ENCODE results near the gene RAB5B. TPM values are rescaled to one million over a fixed set of nuclear protein-coding genes. Genes with fewer than 3 reads are reported as not detected.
A peak's percentile ranks its signal among the peaks of the same experiment; 100 is the strongest.

Gene RAB5B
- total and polyA plus RNA-seq, 2 donors (not counting 3 experiments of a cell fraction or from before 2014, with no cell fraction given) = 103 to 105 TPM

GRCh38 chr12:55940065-55940732 is 33.7 kb upstream of the RAB5B start:
- dilution Hi-C loops (cut with MboI; ENCODE audit: extremely low pct_ligation_motif_present, low sequenced_read_pairs) = no loop called here
- H4K20me1 ChIP-seq (replicated peaks; ENCODE audit: control insufficient read depth, extremely low read depth, insufficient read depth, low read length) = no peaks in the 10 kb centered on the region
- H3K79me2 ChIP-seq (ENCODE audit: control insufficient read depth, insufficient read depth, low read length) = no peaks in the 10 kb centered on the region
- H3K36me3 ChIP-seq (ENCODE audit: control insufficient read depth in 2 of 2, extremely low read depth in 1 of 2, insufficient read depth in 2 of 2, low read length in 2 of 2) = peaks cover 4 to 9% of the 10 kb centered on the region in 2 experiments
- H3K9me3 ChIP-seq (replicated peaks; ENCODE audit: control insufficient read depth, insufficient read depth, low read length) = no peaks in the 10 kb centered on the region
- no peak overlapping the region for H3K9ac ChIP-seq (replicated peaks; ENCODE audit: extremely low read depth, insufficient read depth, low read length)
- FAIRE-seq (peak; percentile 88), DNase-seq (ENCODE audit: low read depth, low spot score) (peak; percentile 85)
- no peaks in the 10 kb centered on the region for H3K4me1 ChIP-seq (ENCODE audit: control insufficient read depth, extremely low read depth, insufficient read depth, low read length)
- CTCF ChIA-PET = interaction anchor here (0.6 to 3.3 kb wide), 36 partner anchors 9 to 219 kb away, joined by 3 to 66 read pairs (median 4); partner anchors contain the start of genes DGKA, DNAJC14, ORMDL2 and PYM1
- no peak overlapping the region for H3K27ac ChIP-seq (ENCODE audit: insufficient read depth, low read depth, low read length)
- POLR2A ChIA-PET = interaction anchor here (1.0 kb wide), 1 partner anchor 34 kb away, joined by 3 read pairs; the partner anchor contains the start of gene RAB5B
- no peaks in the 10 kb centered on the region for H3K9me1 ChIP-seq (replicated peaks; ENCODE audit: control insufficient read depth, extremely low read depth, insufficient read depth, low read length)
- no peak overlapping the region for H3K4me3 ChIP-seq (replicated peaks in 1 of 3; ENCODE audit: insufficient read depth in 1 of 3, low read depth in 1 of 3, low read length in 3 of 3)
- TF ChIP-seq POLR2AphosphoS5 (IDR thresholded peaks at IDR 0.05; ENCODE audit: insufficient read depth, low read depth, low read length) = peak; percentile 31
- peak; percentile 89 to 98 for TF ChIP-seq CTCF (IDR thresholded peaks at IDR 0.05; ENCODE audit: extremely low read depth in 1 of 2, insufficient read depth in 1 of 2, low read depth in 1 of 2, low read length in 2 of 2)
- no peak for TF ChIP-seq JUN (IDR thresholded peaks at IDR 0.05; ENCODE audit: borderline replicate concordance, insufficient read depth, insufficient read length, low read depth)
- H3K4me2 ChIP-seq (ENCODE audit: insufficient read depth, low read length) = peak overlapping the region; percentile 14
- no peaks in the 10 kb centered on the region for H3K27me3 ChIP-seq (ENCODE audit: control insufficient read depth in 2 of 2, insufficient read depth in 2 of 2, low read length in 2 of 2)
- BruUV-seq (replicated peaks) = no TSS peak
- intact Hi-C loops (cut with micrococcal nuclease) = loop anchor here (1.0 kb wide), 4 partner anchors 8 to 281 kb away; no protein-coding TSS in a partner anchor
- H2AFZ ChIP-seq (ENCODE audit: low read depth, low read length) = peak overlapping the region; percentile 41

- no peak overlapping the region for H2AFZ ChIP-seq (ENCODE audit: low read depth, low read length)
- H3K9ac ChIP-seq (replicated peaks; ENCODE audit: extremely low read depth, insufficient read depth, low read length) = no peak overlapping the region
- H3K27ac ChIP-seq (ENCODE audit: insufficient read depth, low read depth, low read length) = no peak overlapping the region
- dilution Hi-C loops (cut with MboI; ENCODE audit: extremely low pct_ligation_motif_present, low sequenced_read_pairs) = no loop called here
- TF ChIP-seq CTCF (IDR thresholded peaks at IDR 0.05; ENCODE audit: extremely low read depth in 1 of 2, insufficient read depth in 1 of 2, low read depth in 1 of 2, low read length in 2 of 2) = no peak
- no peak for TF ChIP-seq POLR2A (IDR thresholded peaks at IDR 0.05; ENCODE audit: low read depth, low read length)
- no peak for TF ChIP-seq EZH2 (IDR thresholded peaks at IDR 0.05; ENCODE audit: borderline replicate concordance, low read depth, low read length, severe bottlenecking)
- no peak for TF ChIP-seq GATA2 (IDR thresholded peaks at IDR 0.05; ENCODE audit: insufficient read depth, insufficient read length, low read depth, low read length)
- ChIA-PET POLR2A (interaction anchor here (1.2 kb wide), 1 partner anchor 32 kb away, joined by 3 read pairs; the partner anchor contains the start of gene RAB5B), CTCF (interaction anchor here (0.6 to 1.2 kb wide), 4 partner anchors 9 to 204 kb away, joined by 3 to 4 read pairs (median 4); no protein-coding TSS in a partner anchor)
- H3K9me3 ChIP-seq (replicated peaks; ENCODE audit: control insufficient read depth, insufficient read depth, low read length) = no peaks in the 10 kb centered on the region
- peaks cover 4 to 11% of the 10 kb centered on the region in 2 experiments for H3K36me3 ChIP-seq (ENCODE audit: control insufficient read depth in 2 of 2, extremely low read depth in 1 of 2, insufficient read depth in 2 of 2, low read length in 2 of 2)
- BruUV-seq (replicated peaks) = no TSS peak
- intact Hi-C loops (cut with micrococcal nuclease) = loop anchor here (2.0 kb wide), 1 partner anchor 17 kb away; no protein-coding TSS in a partner anchor
- no peak overlapping the region for H3K4me2 ChIP-seq (ENCODE audit: insufficient read depth, low read length)
- no peak for FAIRE-seq
- no peaks in the 10 kb centered on the region for H3K27me3 ChIP-seq (ENCODE audit: control insufficient read depth in 2 of 2, insufficient read depth in 2 of 2, low read length in 2 of 2)
- no peaks in the 10 kb centered on the region for H3K79me2 ChIP-seq (ENCODE audit: control insufficient read depth, insufficient read depth, low read length)
- DNase-seq (ENCODE audit: low read depth, low spot score) = no peak
- H3K4me1 ChIP-seq (ENCODE audit: control insufficient read depth, extremely low read depth, insufficient read depth, low read length) = no peaks in the 10 kb centered on the region
- no peak overlapping the region for H3K4me3 ChIP-seq (replicated peaks in 1 of 3; ENCODE audit: insufficient read depth in 1 of 3, low read depth in 1 of 3, low read length in 3 of 3)
- no peaks in the 10 kb centered on the region for H3K9me1 ChIP-seq (replicated peaks; ENCODE audit: control insufficient read depth, extremely low read depth, insufficient read depth, low read length)
- no peaks in the 10 kb centered on the region for H4K20me1 ChIP-seq (replicated peaks; ENCODE audit: control insufficient read depth, extremely low read depth, insufficient read depth, low read length)
Observed at GRCh38 chr12:55942055-55942454, 31.8 kb upstream of the RAB5B start.

All from endothelial cell of umbilical vein (primary cell).